ENCODE results near the gene ITGB2. TPM values are rescaled to one million over a fixed set of nuclear protein-coding genes. Genes with fewer than 3 reads are reported as not detected.
A peak's percentile ranks its signal among the peaks of the same experiment; 100 is the strongest.

ITGB2 gene
- total RNA-seq, 5 donors from 2014 or later (not counting 1 experiment from before 2014, with no cell fraction given): 249 to 498 (median 304) TPM

DNA sequence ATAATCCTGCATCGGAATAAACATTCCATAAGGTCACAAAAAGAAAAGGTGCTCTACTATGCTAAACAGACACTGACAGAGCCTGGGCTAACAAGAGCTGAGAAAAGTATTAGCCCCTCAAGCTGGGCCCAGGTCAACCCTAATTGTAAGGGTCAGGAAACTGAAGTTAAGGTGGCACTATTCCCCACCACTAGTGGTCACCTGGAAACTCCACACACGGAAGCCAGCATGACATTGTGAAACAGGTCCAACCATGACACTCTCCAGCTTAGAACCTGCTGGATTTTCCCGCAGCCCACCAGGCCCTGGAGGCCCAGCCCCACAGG is 48.4 kb downstream of the ITGB2 start:
- ATAC-seq (replicated peaks in 1 of 4): no peak
- WGBS (ENCODE audit: insufficient coverage): 0% methylated on average over 2 of the region's 3 CpGs
- ChIA-PET CTCF (interaction anchor here in 1 of 2 donors (1.1 kb wide), 1 partner anchor 20 kb away, joined by 3 read pairs; no protein-coding TSS in a partner anchor), POLR2A (no interaction called here)
- peaks cover 63 to 69% (median 67%) of the 10 kb centered on the region in 3 donors for H3K4me1 Mint-ChIP-seq
- Histone ChIP-seq H3K27me3 (replicated peaks in 1 of 2; ENCODE audit: control insufficient read depth in 2 of 2, extremely low read depth in 1 of 2, insufficient read depth in 2 of 2, low read length in 1 of 2) (no peaks in the 10 kb centered on the region), H3K36me3 (ENCODE audit: control insufficient read depth in 2 of 2, extremely low read depth in 1 of 2, insufficient read depth in 1 of 2, low read length in 1 of 2) (peaks cover 0 to 1% of the 10 kb centered on the region in 2 donors), H3K9me3 (no peaks in the 10 kb centered on the region), H3K4me3 (ENCODE audit: control insufficient read depth in 1 of 2, extremely low read depth in 1 of 2, low read length in 1 of 2) (peak overlapping the region; percentile 66 to 79), H3K4me1 (ENCODE audit: control insufficient read depth in 1 of 2, extremely low read depth in 1 of 2, insufficient read depth in 2 of 2, low read length in 2 of 2) (peaks cover 61 to 69% of the 10 kb centered on the region in 2 experiments), H3K27ac (ENCODE audit: low read length) (peak overlapping the region; percentile 40)
- peak in 1 of 35 experiments; percentile 39 for DNase-seq
- peak overlapping the region; percentile 83 to 93 for H3K27ac Mint-ChIP-seq
- H3K27me3 Mint-ChIP-seq: no peaks in the 10 kb centered on the region
- no peaks in the 10 kb centered on the region for H3K9me3 Mint-ChIP-seq
- H3K4me3 Mint-ChIP-seq: peak overlapping the region; percentile 86 to 95 (median 94)
- H3K36me3 Mint-ChIP-seq: peaks cover 5% of the 10 kb centered on the region

DNA sequence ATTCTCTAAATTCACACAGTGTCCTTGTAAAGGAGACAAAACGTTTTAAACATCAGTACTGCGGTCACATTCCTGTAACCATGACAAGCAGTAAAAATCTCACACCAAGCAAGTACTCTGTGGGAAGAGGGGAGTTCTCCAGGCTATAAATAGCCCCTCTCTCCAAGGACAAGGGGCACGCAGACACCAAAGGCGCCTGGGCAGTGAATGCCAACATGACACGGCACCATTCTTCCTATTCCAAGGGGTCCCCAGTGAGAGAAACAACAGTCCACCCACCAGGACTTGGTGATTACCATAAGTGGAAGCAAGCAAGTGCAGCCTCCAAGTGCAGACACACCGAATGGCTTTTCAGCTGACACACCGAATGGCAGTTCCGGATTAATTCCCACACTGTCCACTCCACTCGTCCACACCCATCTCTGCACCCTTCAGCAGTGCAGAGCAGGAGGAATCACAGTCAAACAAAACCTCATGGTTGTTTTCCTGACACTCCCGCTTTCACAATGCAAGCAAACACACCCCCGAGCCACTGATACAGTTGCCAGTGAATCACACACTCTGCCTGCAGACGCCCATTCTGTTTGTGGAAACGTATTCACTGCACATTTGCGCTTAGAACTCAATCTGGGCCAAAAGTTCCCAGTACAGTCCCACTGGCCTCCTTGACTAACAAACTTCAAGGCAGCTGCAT is 49.0 kb downstream of the ITGB2 start:
- Histone ChIP-seq H3K4me3 (ENCODE audit: control insufficient read depth in 1 of 2, extremely low read depth in 1 of 2, low read length in 1 of 2) (peak overlapping the region; percentile 66 to 79), H3K27ac (ENCODE audit: low read length) (peak overlapping the region; percentile 39), H3K9me3 (no peaks in the 10 kb centered on the region), H3K27me3 (replicated peaks in 1 of 2; ENCODE audit: control insufficient read depth in 2 of 2, extremely low read depth in 1 of 2, insufficient read depth in 2 of 2, low read length in 1 of 2) (no peaks in the 10 kb centered on the region), H3K36me3 (ENCODE audit: control insufficient read depth in 2 of 2, extremely low read depth in 1 of 2, insufficient read depth in 1 of 2, low read length in 1 of 2) (peaks cover 0 to 6% of the 10 kb centered on the region in 2 donors), H3K4me1 (ENCODE audit: control insufficient read depth in 1 of 2, extremely low read depth in 1 of 2, insufficient read depth in 2 of 2, low read length in 2 of 2) (peaks cover 66 to 75% of the 10 kb centered on the region in 2 experiments)
- ChIA-PET CTCF (interaction anchor here (0.6 to 1.1 kb wide), 2 partner anchors 19 to 419 kb away, joined by 3 read pairs; no protein-coding TSS in a partner anchor), POLR2A (no interaction called here)
- peaks cover 7% of the 10 kb centered on the region for H3K36me3 Mint-ChIP-seq
- H3K4me1 Mint-ChIP-seq: peaks cover 69 to 74% (median 73%) of the 10 kb centered on the region in 3 donors
- H3K4me3 Mint-ChIP-seq: peak overlapping the region; percentile 86 to 95 (median 94)
- ATAC-seq (replicated peaks in 1 of 4) (no peak), DNase-seq (peak in 3 of 35 experiments; percentile 16 to 40 (median 33))
- 47% methylated on average over 11 of the region's 14 CpGs for WGBS (ENCODE audit: insufficient coverage)
- H3K9me3 Mint-ChIP-seq: no peaks in the 10 kb centered on the region
- H3K27me3 Mint-ChIP-seq: no peaks in the 10 kb centered on the region
- peak overlapping the region; percentile 83 to 93 for H3K27ac Mint-ChIP-seq

DNA sequence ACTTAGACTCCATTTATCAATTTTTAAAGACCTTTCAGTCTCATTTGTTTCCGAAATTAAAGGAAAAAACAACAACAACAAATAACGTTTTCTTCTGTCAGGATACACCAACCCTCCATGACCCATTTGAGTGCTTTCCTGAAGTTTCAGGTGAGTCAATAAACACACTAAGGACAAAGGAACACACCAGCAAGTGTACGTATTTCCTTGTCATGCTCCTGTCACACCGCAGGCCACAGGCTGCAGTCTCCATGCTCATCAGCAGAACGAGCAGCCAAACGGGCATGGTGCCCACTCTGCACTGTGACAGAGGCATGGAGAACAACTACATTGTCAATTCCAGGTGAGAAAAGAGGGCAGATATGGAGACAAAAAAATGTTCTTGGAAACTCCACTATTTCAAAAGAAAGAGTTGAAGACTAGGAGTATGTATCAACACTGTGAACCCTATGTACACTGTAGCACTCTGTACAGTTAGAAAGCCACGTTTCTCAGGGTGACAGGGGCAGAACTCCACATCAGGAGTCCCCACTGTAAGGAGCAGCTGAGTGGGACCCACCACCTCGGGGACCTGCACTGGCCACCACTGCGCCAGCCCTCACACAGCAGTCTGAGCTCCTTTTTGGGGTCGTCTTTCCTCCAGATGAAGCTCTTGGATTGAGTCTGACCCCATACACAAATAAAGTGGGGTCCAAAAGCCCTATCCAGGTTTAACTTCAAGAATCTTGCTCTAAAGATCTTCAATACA is 49.8 kb downstream of the ITGB2 start:
- POLR2A ChIA-PET: no interaction called here
- Histone ChIP-seq H3K27me3 (replicated peaks in 1 of 2; ENCODE audit: control insufficient read depth in 2 of 2, extremely low read depth in 1 of 2, insufficient read depth in 2 of 2, low read length in 1 of 2) (no peaks in the 10 kb centered on the region), H3K36me3 (ENCODE audit: control insufficient read depth in 2 of 2, extremely low read depth in 1 of 2, insufficient read depth in 1 of 2, low read length in 1 of 2) (peaks cover 0 to 6% of the 10 kb centered on the region in 2 donors), H3K9me3 (no peaks in the 10 kb centered on the region), H3K4me1 (ENCODE audit: control insufficient read depth in 1 of 2, extremely low read depth in 1 of 2, insufficient read depth in 2 of 2, low read length in 2 of 2) (peaks cover 69 to 80% of the 10 kb centered on the region in 2 experiments), H3K4me3 (ENCODE audit: control insufficient read depth in 1 of 2, extremely low read depth in 1 of 2, low read length in 1 of 2) (no peak overlapping the region), H3K27ac (ENCODE audit: low read length) (peak overlapping the region; percentile 39)
- Mint-ChIP-seq H3K36me3 (peaks cover 7% of the 10 kb centered on the region), H3K4me1 (peaks cover 75 to 80% (median 79%) of the 10 kb centered on the region in 3 donors), H3K27ac (peak overlapping the region; percentile 83 to 93), H3K27me3 (no peaks in the 10 kb centered on the region), H3K9me3 (no peaks in the 10 kb centered on the region), H3K4me3 (peak overlapping the region; percentile 86 to 95 (median 94))
- 50% methylated on average over 2 of the region's 10 CpGs for WGBS (ENCODE audit: insufficient coverage)
- ATAC-seq (replicated peaks in 1 of 4) (peak in 1 of 4 experiments; percentile 11), DNase-seq (peak in 16 of 35 experiments; percentile 23 to 53 (median 38))
- CTCF ChIA-PET: interaction anchor here (0.6 to 0.7 kb wide), 2 partner anchors 420 to 532 kb away, joined by 3 read pairs; partner anchors contain the start of gene CFAP410 (in 1 of the 2)

DNA sequence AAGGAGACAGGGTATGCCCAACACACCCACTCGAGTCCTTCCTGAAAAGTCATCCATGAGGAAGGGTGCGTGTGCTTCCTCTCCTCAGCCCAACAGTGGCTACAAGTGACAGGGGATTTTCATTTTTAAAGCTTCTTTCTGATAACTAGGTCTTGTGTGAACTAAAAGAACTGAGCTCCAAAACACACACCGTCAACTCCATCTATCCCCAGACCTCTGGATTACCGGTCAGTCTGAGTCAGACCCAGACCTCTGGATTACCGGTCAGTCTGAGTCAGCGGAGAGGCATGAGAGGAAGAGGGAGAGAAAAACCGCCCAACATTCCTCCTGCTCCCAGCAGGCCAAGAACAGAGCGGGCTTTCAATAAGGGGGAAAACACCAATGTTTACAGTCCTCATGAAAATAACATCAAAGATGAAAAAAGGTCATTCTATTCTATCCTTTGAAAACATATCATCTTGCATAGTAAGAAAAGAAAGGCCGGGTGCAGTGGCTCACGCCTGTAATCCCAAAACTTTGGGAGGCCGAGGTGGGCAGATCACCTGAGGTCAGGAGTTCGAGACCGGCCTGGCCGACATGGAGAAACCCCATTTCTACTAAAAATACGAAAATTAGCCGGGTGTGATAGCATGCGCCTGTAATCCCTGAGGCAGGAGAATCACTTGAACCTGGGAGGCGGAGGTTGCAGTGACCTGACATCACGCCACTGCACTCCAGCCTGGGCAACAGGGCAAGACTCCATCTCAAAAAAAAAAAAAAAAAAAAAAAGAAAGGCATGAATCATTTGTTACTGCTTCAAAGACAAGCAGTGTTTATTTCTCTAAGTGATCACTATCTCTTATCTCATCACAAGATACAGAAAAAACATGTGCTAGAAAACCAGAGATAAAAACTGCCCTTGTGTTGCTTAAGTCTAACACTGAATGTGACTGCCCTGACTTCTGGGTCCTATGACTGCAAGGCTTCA is 50.6 kb downstream of the ITGB2 start:
- Histone ChIP-seq H3K27me3 (replicated peaks in 1 of 2; ENCODE audit: control insufficient read depth in 2 of 2, extremely low read depth in 1 of 2, insufficient read depth in 2 of 2, low read length in 1 of 2) (no peaks in the 10 kb centered on the region), H3K36me3 (ENCODE audit: control insufficient read depth in 2 of 2, extremely low read depth in 1 of 2, insufficient read depth in 1 of 2, low read length in 1 of 2) (peaks cover 0 to 9% of the 10 kb centered on the region in 2 donors), H3K4me3 (ENCODE audit: control insufficient read depth in 1 of 2, extremely low read depth in 1 of 2, low read length in 1 of 2) (no peak overlapping the region), H3K4me1 (ENCODE audit: control insufficient read depth in 1 of 2, extremely low read depth in 1 of 2, insufficient read depth in 2 of 2, low read length in 2 of 2) (peaks cover 70 to 84% of the 10 kb centered on the region in 2 experiments), H3K27ac (ENCODE audit: low read length) (peak overlapping the region; percentile 39), H3K9me3 (no peaks in the 10 kb centered on the region)
- peaks cover 76 to 80% (median 80%) of the 10 kb centered on the region in 3 donors for H3K4me1 Mint-ChIP-seq
- peaks cover 11% of the 10 kb centered on the region for H3K36me3 Mint-ChIP-seq
- H3K9me3 Mint-ChIP-seq: no peaks in the 10 kb centered on the region
- WGBS (ENCODE audit: insufficient coverage): 93% methylated on average over 6 of the region's 19 CpGs
- no peaks in the 10 kb centered on the region for H3K27me3 Mint-ChIP-seq
- H3K4me3 Mint-ChIP-seq: peak overlapping the region; percentile 67 to 94 (median 86)
- CTCF ChIA-PET: no interaction called here
- DNase-seq: peak in 1 of 35 experiments; percentile 45
- peak overlapping the region; percentile 78 to 83 for H3K27ac Mint-ChIP-seq
- POLR2A ChIA-PET: no interaction called here
- ATAC-seq (replicated peaks in 1 of 4): no peak

DNA sequence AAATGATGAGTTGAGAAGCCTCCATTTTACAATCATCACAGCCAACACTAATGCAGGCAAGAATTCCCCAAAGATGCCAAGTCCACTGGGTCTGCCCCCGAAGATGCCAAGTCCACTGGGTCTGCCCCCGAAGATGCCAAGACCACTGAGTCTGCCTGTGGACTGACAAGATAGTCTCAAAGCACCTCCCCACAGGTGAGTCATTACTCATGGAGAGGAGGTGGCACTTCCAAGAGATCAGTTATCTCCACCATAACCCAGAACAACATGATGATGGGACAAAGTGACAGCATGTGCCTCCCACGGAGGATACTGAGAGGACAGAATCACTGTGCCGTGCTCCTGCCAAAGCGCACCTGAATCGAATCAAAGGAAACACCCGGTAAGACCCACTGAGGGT is 52.0 kb downstream of the ITGB2 start:
- no peaks in the 10 kb centered on the region for H3K9me3 ChIP-seq
- peaks cover 5 to 23% of the 10 kb centered on the region in 2 donors for H3K36me3 ChIP-seq (ENCODE audit: control insufficient read depth in 2 of 2, extremely low read depth in 1 of 2, insufficient read depth in 1 of 2, low read length in 1 of 2)
- no peak for ATAC-seq (replicated peaks in 1 of 4)
- Mint-ChIP-seq H3K4me3 (peak overlapping the region; percentile 48 to 87 (median 67)), H3K27me3 (no peaks in the 10 kb centered on the region), H3K36me3 (peaks cover 19% of the 10 kb centered on the region), H3K4me1 (peaks cover 75 to 84% (median 84%) of the 10 kb centered on the region in 3 donors), H3K9me3 (no peaks in the 10 kb centered on the region), H3K27ac (peak overlapping the region; percentile 92 to 96)
- DNase-seq: no peak
- WGBS (ENCODE audit: insufficient coverage): no CpG with 5 or more reads among the region's 7 CpGs
- CTCF ChIA-PET: no interaction called here
- peaks cover 61 to 82% of the 10 kb centered on the region in 2 experiments for H3K4me1 ChIP-seq (ENCODE audit: control insufficient read depth in 1 of 2, extremely low read depth in 1 of 2, insufficient read depth in 2 of 2, low read length in 2 of 2)
- H3K4me3 ChIP-seq (ENCODE audit: control insufficient read depth in 1 of 2, extremely low read depth in 1 of 2, low read length in 1 of 2): no peak overlapping the region
- H3K27me3 ChIP-seq (replicated peaks in 1 of 2; ENCODE audit: control insufficient read depth in 2 of 2, extremely low read depth in 1 of 2, insufficient read depth in 2 of 2, low read length in 1 of 2): no peaks in the 10 kb centered on the region
- POLR2A ChIA-PET: no interaction called here
- peak overlapping the region; percentile 45 for H3K27ac ChIP-seq (ENCODE audit: low read length)

Data from T-cell (primary cell).